GM18508 (cell line): ENCODE data around the gene KIF26A.

ENCODE experiments used
- ATAC-seq: cut with Tn5 transposase; IDR thresholded peaks from one replicate; pipeline ENCODE4 v1.9.1; 2021; ENCODE audit warnings: moderate number of reproducible peaks; ENCODE audit not compliant: insufficient read depth, unreplicated experiment

The KIF26A gene

DNA sequence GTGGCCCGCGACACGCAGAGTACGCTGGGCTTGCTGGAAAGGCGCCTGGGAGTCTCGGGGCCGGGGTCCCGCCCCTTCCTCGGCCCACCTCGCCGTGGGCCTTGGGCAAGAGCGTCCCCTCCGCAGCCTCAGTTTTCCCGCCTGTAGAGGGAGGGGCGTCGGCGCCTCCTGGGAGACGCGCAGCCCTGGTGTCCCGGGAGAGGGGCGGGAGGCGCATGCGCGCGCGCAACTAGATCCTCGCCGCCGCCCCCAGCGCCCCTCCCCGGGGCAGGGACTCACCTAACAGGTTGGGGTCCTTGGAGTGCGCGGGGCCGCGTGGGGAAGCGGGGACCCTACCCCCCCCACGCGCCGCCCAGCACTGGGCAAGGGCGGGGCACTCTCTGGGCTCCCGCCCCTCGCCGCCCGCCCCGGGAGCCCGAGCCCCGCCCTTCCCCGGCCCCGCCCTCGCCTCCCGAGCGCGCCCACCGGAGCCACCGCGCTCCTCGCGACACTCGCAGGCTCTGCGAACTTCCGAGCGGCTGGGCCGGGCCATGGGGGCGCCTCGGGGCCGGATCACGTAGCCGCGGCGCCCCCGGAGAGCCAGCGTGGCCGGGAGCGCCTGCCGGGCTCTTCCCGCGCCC is at the start of gene KIF26A:
TSS of gene KIF26A (plus strand) at position 490 of the 620 bp plus-strand sequence. CDS start 136 bp downstream, outside the sequence.
- ATAC-seq = no peak

- ATAC-seq = no peak
These were observed 48.2 kb upstream of the KIF26A start for GRCh38 chr14:104090071-104090748.

DNA sequence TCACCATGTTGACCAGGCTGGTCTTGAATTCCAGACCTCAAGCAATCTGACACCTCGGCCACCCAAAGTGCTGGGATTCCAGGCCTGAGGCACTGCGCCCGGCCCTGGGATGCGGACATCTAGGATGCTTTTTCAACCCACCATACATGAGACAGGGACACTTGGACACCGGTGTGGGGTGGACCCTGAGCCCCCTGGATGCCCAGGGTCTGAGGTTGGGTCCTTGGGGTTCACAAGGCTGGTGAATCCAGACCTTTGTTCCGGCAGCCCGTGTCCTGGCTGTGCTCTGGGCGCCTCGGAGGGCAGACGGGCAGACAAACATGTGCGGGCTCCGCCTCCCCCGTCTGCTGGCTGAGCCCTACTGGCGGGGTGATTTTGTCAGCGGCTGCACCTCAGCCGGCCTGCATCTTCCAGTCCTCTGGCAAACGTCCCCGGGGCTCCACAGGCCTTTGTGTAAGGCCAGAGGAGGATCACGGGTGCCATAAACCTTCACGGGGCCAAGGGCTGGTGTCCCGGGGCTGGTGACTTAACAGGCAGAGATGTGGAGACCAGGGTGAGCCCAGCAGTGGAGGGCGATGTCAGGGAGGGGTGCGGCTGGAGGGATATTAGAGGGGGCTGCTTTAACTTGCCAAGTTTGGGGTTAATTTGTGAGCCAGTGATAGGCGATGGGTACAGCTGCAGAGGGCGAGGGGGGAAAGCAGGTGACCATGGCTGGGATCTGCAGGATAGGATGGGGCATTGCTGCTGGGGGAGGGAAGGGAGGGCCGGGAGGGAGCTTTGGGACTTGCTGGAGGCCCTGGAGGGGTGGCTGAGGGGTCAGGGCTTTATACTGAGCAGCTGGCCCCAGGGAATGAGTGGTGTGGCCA is 47.1 kb upstream of the KIF26A start:
- no peak for ATAC-seq

DNA sequence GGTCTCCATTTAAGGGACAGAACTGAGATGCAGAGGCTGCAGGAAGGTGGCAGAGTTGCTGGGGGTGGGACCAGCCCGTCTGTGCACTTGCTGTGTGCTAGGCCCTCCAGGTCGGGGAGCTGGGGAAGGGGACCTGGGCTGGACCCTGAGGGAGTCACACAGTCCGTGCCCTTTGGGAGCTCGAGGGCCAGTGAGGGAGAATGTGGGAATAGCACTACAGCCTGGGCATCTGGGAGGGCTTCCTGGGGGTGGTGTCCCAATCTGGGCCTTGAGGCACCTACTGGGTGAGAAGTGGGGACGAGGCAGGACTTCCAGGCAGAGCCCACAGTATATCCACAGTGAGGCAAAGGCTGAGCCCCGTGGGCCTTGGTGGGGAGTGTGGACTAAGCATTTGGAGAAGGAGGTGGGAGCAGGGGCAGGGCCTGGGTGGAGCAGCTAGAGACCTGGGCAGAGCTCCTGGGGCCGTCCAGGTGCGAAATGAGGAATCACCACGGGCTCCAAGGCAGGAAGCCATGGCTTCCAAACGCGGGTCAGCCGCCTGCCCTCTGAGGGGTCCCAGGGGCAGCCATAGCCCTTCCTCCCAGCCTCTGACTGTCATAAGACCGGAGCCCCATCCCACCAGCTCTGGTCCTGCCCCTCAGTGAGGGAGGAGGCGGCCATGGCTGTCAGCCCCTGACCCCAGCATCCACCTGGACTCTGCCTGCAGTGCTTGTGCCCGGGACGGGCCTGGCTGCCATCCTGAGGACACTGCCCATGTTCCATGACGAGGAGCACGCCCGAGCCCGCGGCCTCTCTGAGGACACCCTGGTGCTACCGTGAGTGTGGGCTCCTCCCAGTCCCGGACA is 46.2 kb upstream of the KIF26A start:
- ATAC-seq = no peak

DNA sequence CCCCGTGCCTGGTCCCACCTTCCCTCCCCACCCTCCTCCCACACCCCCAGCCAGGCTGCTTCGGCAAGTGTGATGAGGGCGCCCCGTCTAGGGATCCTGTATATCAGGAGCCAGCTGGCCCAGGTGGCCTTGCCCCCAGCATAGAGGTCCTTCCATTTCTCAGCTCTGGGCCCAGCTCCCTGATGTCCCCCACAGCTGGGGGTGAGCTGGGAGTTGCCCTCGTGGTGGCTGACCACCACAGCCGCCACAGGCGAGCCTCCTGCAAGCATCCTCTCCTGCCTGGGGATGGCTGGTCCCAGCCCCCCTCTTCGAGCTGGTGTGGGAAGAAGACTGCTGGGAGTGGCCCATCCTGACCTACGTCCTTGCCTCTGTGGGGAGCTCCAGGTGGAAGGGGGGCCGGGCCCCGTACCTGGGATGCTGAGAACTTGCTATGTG is 45.4 kb upstream of the KIF26A start:
- ATAC-seq = no peak

DNA sequence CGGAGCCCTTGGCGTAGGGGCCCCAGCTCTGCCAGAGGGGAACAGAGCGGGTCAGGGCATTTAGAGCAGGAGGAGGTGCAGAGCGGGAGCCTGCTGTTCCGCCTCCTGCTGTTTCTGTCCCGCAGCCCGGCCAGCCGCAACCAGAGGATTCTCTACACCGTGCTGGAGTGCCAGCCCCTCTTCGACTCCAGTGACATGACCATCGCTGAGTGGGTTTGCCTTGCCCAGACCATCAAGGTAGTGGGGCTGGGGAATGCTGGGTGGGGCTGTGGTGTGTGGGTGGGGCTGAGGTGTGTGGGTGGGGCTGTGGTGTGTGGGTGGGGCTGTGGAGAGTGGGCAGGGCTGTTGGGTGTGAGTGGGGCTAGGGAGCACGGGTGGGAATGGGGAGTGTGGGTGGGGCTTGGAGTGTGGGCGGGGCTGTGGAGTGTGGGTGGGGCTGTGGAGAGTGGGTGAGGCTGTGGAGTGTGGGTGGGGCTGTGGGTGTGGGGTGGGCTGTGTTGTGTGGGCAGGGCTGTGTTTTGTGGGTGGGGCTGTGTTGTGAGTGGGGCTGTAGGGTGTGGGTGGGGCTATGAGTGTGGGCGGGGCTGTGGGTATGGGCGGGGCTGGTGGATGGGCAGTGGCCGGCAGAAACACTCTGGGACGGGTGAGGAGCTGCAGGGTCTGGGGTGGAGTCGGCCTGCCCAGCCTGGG is 44.9 kb upstream of the KIF26A start:
- ATAC-seq = no peak

- ATAC-seq = no peak
These were observed 44.2 kb upstream of the KIF26A start for GRCh38 chr14:104094056-104094708.

- ATAC-seq = no peak
These were observed 43.5 kb upstream of the KIF26A start for GRCh38 chr14:104094709-104095425.

DNA sequence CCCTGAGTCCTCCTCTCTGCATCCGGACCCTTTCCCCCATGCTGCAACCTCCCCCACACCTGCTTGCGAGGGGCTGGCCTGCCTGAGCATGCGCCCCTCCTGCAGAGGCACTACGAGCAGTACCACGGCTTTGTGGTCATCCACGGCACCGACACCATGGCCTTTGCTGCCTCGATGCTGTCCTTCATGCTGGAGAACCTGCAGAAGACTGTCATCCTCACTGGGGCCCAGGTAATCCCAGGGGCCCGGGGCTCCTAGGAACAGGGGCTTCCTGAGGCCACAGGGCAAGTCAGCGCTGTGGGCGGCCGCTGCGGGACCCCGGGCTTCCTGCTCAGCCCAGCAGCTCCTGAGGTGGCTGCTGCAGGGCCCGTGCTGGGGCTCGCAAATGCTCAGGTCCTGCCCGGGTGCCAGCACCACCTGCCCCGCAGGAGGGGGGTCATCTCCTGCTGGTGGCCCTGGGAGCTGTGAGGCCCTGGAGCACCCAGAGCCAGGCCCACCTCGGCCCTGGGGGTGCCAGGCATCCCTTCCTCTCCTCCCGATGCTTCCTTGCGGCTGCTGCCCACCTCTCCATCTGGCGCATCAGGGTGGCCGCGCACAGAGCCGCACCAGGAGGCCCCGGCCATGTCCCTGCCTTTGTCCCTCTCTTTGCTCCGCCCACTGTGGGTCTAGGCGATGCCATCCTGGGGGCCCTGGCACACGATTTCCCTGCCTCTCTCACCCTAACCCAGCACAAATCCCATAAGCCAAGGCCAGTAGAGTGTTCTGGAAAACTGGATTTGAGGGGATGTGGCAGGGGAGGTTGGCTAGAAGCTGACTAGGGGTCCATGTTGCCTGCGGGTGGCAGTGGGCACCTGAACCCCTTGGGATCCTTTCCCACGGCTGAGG is 42.7 kb upstream of the KIF26A start:
- no peak for ATAC-seq

- ATAC-seq = no peak
These were observed 42.1 kb upstream of the KIF26A start for GRCh38 chr14:104096318-104096717.

- no peak for ATAC-seq
These were observed 41.4 kb upstream of the KIF26A start for GRCh38 chr14:104096751-104097700.

- no peak for ATAC-seq
These were observed 39.9 kb upstream of the KIF26A start for GRCh38 chr14:104098272-104099095.

DNA sequence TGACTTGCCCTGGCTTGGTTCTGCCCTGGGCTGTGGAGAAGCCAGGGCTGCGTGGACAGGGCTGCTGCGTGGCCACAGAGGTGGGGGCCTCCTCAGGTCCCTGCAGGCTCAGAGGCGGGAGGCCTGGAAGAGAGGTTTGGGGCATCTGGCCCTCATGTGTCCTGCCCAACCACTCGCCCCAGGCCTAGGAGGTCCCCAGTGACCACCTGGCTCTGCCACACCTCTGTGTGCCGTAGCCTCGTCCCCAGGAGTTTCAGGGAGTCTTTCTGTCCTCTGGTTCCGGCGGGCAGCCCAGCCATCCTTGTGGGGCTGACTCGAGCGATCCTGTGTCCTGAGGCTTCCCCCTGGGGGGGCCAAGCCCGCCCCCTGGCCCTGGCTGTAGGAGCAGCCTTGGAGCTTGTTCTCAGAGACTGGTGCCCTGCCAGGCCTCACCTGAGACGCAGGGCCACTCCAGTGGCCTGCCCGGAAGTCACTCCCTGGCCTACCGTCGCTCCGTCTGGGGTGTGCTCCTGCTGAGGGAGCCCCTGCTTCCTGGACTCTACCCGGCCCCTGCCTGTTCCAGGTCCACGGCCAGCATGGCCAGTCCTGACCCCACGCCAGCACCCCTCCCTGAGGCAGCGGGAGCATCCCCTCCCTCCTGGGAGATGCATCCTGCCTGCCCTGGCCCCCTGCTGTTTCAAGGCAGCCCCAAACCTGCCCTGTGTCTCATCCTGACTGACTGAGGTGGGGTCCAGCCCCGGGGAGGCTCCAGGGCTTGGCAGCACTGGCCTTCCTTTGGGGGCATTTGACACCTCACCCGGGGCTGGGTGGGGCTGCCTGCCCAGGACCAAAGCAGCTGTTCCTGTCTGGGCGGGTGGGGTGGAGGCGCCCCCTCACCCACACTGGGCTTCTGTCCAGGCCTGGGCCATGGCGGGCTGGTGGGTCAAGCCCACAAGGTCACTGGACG is 39.0 kb upstream of the KIF26A start:
- ATAC-seq = no peak
